NCI-H1930 (cell line): Measurements from ENCODE around the gene WASHC2A.
"Not testable (repeated sequence)": the region's sequence is repeated elsewhere in the genome, so short reads cannot be mapped to it uniquely, and the experiment has no call there.

Source experiments
- DNase-seq, 2 experiments: peaks; one replicate each; lab custom pipeline; 2025; lab: John Stamatoyannopoulos, UW

WASHC2A gene

GRCh38 chr10:50061548-50061947 lies 6.2 kb upstream of the WASHC2A start:
- DNase-seq, result not testable (repeated sequence)

DNA sequence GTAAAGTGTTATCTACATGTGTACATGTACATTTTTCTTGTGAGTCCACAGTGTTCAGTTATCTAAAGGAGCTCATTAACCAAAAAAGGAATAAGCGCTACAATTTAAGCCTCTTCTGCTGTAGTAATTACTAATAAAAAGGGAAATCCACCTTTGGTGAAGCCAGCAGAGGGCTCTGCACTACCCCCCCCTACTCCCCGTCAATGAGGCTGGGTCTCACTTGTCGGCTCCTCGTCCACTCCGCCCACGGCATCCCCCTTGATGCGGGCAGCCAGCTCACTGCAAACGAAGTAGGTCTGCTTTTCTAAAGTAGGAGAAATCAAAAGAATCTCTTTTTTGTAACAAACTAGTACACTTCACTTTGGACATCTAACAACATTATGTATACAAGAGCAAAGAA lies 4.7 kb upstream of the WASHC2A start:
- no peak for DNase-seq

- not testable (repeated sequence) for DNase-seq
Measured at GRCh38 chr10:50068352-50068659, 552 bp downstream of the WASHC2A start.

- DNase-seq, result not testable (repeated sequence)
Measured at GRCh38 chr10:50075139-50075538, 7.4 kb downstream of the WASHC2A start.

DNA sequence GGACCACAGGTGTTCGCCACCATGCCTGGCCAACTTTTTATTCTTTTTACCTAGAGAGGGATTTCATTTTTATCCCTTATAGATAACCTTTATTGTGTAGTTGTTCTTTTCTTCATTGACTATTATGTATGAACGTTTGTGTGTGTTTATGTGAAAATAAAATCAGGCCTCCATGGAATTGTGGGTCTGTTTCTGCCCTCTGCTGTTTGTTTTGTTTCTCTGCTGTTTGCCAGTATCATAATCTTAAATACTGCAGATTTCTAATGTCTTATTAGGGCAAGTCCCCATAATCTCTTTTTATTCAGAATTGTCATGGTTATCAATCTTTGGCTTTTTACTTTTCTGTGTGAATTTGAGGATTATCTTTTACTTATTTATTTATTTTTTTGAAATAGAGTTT lies 7.8 kb downstream of the WASHC2A start:
- DNase-seq, result not testable (repeated sequence)

DNA sequence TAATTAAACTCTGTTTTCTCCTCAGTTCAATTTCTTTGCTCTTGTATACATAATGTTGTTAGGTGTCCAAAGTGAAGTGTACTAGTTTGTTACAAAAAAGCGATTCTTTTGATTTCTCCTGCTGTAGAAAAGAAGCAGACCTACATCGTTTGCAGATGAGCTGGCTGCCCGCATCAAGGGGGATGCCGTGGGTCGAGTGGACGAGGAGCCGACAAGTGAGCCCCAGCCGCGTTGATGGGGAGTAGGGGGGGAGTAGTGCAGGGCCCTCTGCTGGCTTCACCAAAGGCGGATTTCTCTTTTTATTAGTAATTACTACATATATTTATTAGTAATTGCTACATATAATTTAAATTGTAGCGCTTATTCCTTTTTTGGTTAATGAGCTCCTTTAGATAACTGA lies 23.6 kb downstream of the WASHC2A start:
- DNase-seq, result not testable (repeated sequence)

DNA sequence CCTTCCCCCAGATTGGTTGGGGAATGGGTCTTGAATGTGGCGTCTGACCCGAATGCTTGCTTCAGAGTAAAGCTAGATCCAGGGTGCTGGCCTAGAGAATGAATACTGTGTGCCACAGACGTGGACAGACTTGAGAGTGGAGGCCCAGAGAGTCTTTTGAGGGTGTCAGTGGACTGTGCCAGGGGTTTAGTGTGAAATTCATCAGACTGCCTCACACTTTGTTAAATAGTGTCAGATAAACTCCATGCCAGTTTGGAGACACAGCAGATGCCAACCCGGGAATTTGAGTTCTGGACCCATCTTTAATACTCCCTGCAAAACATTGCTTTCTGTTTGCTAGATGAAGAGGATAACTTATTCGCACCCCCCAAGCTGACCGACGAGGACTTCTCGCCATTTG lies 25.2 kb downstream of the WASHC2A start:
- not testable (repeated sequence) for DNase-seq

DNA sequence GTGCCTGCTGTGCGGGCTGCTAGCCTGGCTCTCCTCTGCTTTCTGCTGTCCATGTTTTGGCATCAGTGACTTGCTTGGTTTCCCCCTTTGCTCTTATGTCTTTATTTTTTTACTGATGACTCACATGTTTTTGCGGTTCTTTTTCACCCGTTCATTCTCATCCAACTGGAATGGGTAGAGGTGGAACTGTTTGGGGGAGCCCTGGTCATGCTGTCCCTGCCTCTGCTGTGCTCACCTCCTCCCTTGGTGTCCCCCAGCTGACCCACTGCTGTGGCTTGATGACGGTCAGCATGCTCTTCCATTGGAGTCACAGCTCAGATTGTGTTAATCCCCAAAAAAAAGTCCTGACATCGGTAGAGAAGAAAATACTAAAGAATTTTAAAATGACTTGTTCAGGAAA lies 26.9 kb downstream of the WASHC2A start:
- not testable (repeated sequence) for DNase-seq

GRCh38 chr10:50095402-50095801 lies 27.6 kb downstream of the WASHC2A start:
- not testable (repeated sequence) for DNase-seq

DNA sequence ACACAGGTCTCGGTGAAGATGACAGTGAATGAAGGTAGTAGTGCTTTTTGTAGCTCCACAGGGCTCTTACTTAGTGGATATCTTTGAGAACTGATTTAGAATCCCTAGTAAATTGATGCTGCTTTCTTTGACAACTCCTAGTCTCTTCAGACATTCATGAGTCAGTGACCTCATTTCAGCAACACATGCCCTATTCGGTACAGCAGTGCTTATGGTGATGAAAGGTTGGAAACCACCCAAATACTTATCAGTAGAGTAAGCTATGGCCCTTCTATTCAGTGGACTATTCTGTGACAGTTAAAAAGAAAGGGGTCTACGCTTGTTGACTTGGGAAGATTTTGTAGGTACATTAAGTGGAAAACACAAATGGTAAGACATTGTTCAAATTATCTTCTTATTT lies 29.0 kb downstream of the WASHC2A start:
- DNase-seq, result not testable (repeated sequence)

DNA sequence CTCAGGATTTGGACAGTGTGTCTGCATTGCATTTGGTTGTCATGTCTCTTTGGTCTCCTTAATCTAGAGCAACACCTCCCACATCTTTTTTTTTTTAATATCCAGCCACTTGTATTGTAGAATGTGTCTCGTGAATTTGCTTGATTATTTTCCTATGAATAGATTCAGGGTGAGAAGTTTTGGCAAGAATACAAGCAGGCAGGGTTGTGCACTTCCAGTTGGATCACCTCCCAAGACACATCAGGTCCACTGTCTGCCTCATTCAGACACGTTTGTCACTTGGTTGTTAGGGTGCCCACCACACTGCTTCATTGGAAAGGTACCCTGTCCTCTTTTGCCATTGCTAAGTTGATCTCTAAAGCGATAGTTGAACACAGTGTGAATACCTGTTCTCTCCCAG lies 30.9 kb downstream of the WASHC2A start:
- DNase-seq, result not testable (repeated sequence)

DNA sequence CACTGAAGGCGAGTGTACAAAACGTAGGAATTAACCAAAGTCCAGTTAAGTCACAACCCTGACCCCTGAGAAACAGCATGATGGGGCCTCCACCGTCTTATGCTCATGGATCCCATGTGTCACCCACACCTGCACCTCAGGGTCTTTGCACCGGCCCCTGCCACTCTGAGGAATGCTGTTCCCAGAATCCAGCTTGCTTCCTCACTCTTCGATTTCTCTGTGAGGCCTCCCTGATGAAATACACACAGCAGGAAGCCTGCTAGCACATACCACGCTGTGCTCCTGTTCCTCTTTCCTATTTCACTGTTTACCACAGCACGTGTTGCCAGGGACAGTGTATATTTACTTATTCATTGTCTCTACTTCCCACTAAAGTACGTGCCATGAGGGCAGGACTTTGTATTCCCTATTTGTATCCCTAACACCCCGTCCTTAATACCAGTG lies 33.4 kb downstream of the WASHC2A start:
- DNase-seq, result not testable (repeated sequence)

GRCh38 chr10:50101747-50102146 lies 34.0 kb downstream of the WASHC2A start:
- not testable (repeated sequence) for DNase-seq

GRCh38 chr10:50102267-50102666 lies 34.5 kb downstream of the WASHC2A start:
- not testable (repeated sequence) for DNase-seq

- DNase-seq, result not testable (repeated sequence)
Measured at GRCh38 chr10:50108999-50109698, 41.4 kb downstream of the WASHC2A start.

- DNase-seq, result not testable (repeated sequence)
Measured at GRCh38 chr10:50112419-50113112, 44.8 kb downstream of the WASHC2A start.

DNA sequence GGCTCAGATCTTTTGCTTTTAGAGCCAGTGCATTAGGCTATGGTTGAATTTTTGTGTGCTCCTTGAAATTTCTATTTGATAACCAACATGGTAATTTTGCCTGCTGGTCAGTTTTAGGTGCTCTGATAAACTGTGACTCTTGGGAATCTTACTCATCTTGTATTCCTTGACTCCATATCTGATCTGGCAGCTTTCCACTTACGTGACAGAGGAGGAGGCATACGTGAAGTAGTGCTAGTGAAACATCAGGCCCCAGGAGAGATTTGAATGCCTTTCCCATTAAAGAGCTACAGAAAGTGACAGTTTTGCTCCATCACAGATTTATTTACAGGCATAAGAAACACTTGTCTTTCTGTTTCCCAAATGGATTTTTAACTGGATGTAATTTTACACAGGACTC lies 59.0 kb downstream of the WASHC2A start:
- DNase-seq, result not testable (repeated sequence)

- DNase-seq, result not testable (repeated sequence)
Measured at GRCh38 chr10:50127770-50128292, 60.1 kb downstream of the WASHC2A start.

GRCh38 chr10:50131245-50131965 lies 63.7 kb downstream of the WASHC2A start:
- DNase-seq, result not testable (repeated sequence)

- not testable (repeated sequence) for DNase-seq
Measured at GRCh38 chr10:50132322-50132721, 64.6 kb downstream of the WASHC2A start.

DNA sequence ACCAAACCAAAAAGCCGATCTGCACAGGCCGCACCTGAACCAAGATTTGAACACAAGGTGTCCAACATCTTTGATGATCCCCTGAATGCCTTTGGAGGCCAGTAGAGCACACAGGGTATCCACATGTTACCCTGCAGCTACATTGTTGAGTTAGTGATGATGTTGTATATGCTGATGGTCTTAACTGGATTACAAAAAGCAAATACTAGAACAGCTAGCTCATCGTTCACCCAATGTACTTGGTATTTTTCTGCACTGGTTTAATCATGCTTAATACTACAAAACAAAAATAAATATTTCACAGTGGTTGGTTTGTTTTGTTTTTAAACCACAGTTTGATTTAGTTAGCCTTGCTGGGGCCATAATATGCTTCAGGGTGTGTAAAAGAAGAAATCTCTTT lies 65.1 kb downstream of the WASHC2A start:
- not testable (repeated sequence) for DNase-seq

DNA sequence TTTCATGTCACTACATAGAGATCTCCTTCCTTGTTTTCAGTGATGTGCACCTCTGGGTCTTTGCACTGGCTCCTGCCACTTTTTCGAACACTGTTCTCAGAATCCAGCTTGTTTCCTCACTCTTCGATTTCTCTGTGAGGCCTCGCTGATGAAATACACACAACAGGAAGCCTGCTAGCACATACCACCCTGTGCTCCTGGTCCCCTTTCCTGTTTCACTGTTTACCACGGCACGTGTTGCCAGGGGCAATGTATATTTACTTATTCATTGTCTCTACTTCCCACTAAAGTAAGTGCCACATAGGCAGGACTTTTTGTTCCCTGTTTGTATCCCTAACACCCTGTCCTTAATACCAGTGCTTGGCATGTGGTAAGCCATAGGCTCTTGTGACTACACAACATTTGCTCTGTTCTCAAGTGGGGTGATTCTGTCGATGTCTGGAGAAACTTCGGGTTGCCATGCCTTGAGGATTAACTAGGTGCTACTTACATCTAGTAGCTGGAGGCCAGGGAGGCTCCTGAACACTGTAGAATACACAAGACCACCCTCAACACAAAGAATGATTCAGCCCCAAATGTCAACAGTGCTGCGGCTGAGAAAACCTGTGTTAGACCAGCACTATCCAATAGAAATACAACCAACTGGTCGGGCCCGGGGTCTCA lies 75.9 kb downstream of the WASHC2A start:
- not testable (repeated sequence) for DNase-seq
